ENCODE measurements around the gene RPF1. TPM values are rescaled to one million over a fixed set of nuclear protein-coding genes. Genes with fewer than 3 reads are reported as not detected.

The RPF1 gene
- total RNA-seq, 1 donor from 2014 or later, result 30.1 TPM

- Histone ChIP-seq H3K79me2 (ENCODE audit: insufficient read depth, low read length) (no peaks in the 10 kb centered on the region), H4K20me1 (ENCODE audit: insufficient read depth, low read length) (no peaks in the 10 kb centered on the region), H3K36me3 (ENCODE audit: insufficient read depth, low read length) (no peaks in the 10 kb centered on the region), H3K4me1 (ENCODE audit: insufficient read depth, low read length) (no peaks in the 10 kb centered on the region), H3K4me2 (ENCODE audit: low read length) (no peak overlapping the region), H3K27ac (ENCODE audit: low read depth, low read length) (no peak overlapping the region), H2AFZ (ENCODE audit: low read depth, low read length) (no peak overlapping the region), H3K9me3 (ENCODE audit: insufficient read depth, low read depth, low read length) (no peaks in the 10 kb centered on the region), H3K9ac (ENCODE audit: low read length) (no peak overlapping the region), H3K4me3 (ENCODE audit: insufficient read depth, low read depth, low read length) (no peak overlapping the region), H3K27me3 (ENCODE audit: insufficient read depth, low read length) (peaks cover 6% of the 10 kb centered on the region)
- Mint-ChIP-seq H3K4me1 (ENCODE audit: low read depth, unreplicated experiment) (no peaks in the 10 kb centered on the region), H3K4me3 (ENCODE audit: unreplicated experiment) (no peak overlapping the region), H3K36me3 (ENCODE audit: low read depth, unreplicated experiment) (no peaks in the 10 kb centered on the region), H3K27me3 (ENCODE audit: low read depth, unreplicated experiment) (peaks cover 22% of the 10 kb centered on the region), H3K9me3 (ENCODE audit: unreplicated experiment) (no peaks in the 10 kb centered on the region), H3K27ac (ENCODE audit: unreplicated experiment) (no peak overlapping the region)
- no peak for TF ChIP-seq CTCF (IDR thresholded peaks at IDR 0.05; ENCODE audit: insufficient read depth, low read depth, low read length)
- no peak for DNase-seq (ENCODE audit: low read depth)
- FAIRE-seq, result no peak
Observed at GRCh38 chr1:84462118-84462517, 16.9 kb upstream of the RPF1 start.

- Mint-ChIP-seq H3K27ac (ENCODE audit: unreplicated experiment) (no peak overlapping the region), H3K4me1 (ENCODE audit: low read depth, unreplicated experiment) (no peaks in the 10 kb centered on the region), H3K27me3 (ENCODE audit: low read depth, unreplicated experiment) (peaks cover 18% of the 10 kb centered on the region), H3K9me3 (ENCODE audit: unreplicated experiment) (no peaks in the 10 kb centered on the region), H3K36me3 (ENCODE audit: low read depth, unreplicated experiment) (no peaks in the 10 kb centered on the region), H3K4me3 (ENCODE audit: unreplicated experiment) (no peak overlapping the region)
- Histone ChIP-seq H3K4me1 (ENCODE audit: insufficient read depth, low read length) (no peaks in the 10 kb centered on the region), H3K27ac (ENCODE audit: low read depth, low read length) (no peak overlapping the region), H3K79me2 (ENCODE audit: insufficient read depth, low read length) (no peaks in the 10 kb centered on the region), H3K4me3 (ENCODE audit: insufficient read depth, low read depth, low read length) (no peak overlapping the region), H4K20me1 (ENCODE audit: insufficient read depth, low read length) (no peaks in the 10 kb centered on the region), H3K9ac (ENCODE audit: low read length) (no peak overlapping the region), H2AFZ (ENCODE audit: low read depth, low read length) (no peak overlapping the region), H3K27me3 (ENCODE audit: insufficient read depth, low read length) (peaks cover 4% of the 10 kb centered on the region), H3K4me2 (ENCODE audit: low read length) (no peak overlapping the region), H3K9me3 (ENCODE audit: insufficient read depth, low read depth, low read length) (no peaks in the 10 kb centered on the region), H3K36me3 (ENCODE audit: insufficient read depth, low read length) (no peaks in the 10 kb centered on the region)
- FAIRE-seq (no peak), DNase-seq (ENCODE audit: low read depth) (no peak)
- TF ChIP-seq CTCF (IDR thresholded peaks at IDR 0.05; ENCODE audit: insufficient read depth, low read depth, low read length) (no peak), EZH2 (IDR thresholded peaks at IDR 0.05; ENCODE audit: insufficient read depth, low read length) (no peak)
Observed at GRCh38 chr1:84467298-84467697, 11.8 kb upstream of the RPF1 start.

- no peak for FAIRE-seq
Observed at GRCh38 chr1:84476225-84476624, 2.8 kb upstream of the RPF1 start.

More at GRCh38 chr1:84476225-84476624, 2.8 kb upstream of the RPF1 start:
- Histone ChIP-seq H3K4me1 (ENCODE audit: insufficient read depth, low read length) (peaks cover 10% of the 10 kb centered on the region), H3K27me3 (ENCODE audit: insufficient read depth, low read length) (no peaks in the 10 kb centered on the region), H3K79me2 (ENCODE audit: insufficient read depth, low read length) (peaks cover 26% of the 10 kb centered on the region), H3K4me2 (ENCODE audit: low read length) (no peak overlapping the region), H3K9ac (ENCODE audit: low read length) (no peak overlapping the region), H4K20me1 (ENCODE audit: insufficient read depth, low read length) (peaks cover 12% of the 10 kb centered on the region), H3K9me3 (ENCODE audit: insufficient read depth, low read depth, low read length) (peaks cover 4% of the 10 kb centered on the region), H3K4me3 (ENCODE audit: insufficient read depth, low read depth, low read length) (no peak overlapping the region), H3K36me3 (ENCODE audit: insufficient read depth, low read length) (no peaks in the 10 kb centered on the region), H2AFZ (ENCODE audit: low read depth, low read length) (no peak overlapping the region), H3K27ac (ENCODE audit: low read depth, low read length) (no peak overlapping the region)
- Mint-ChIP-seq H3K27ac (ENCODE audit: unreplicated experiment) (no peak overlapping the region), H3K4me3 (ENCODE audit: unreplicated experiment) (no peak overlapping the region), H3K4me1 (ENCODE audit: low read depth, unreplicated experiment) (peaks cover 7% of the 10 kb centered on the region), H3K36me3 (ENCODE audit: low read depth, unreplicated experiment) (peaks cover 3% of the 10 kb centered on the region), H3K9me3 (ENCODE audit: unreplicated experiment) (peaks cover 9% of the 10 kb centered on the region), H3K27me3 (ENCODE audit: low read depth, unreplicated experiment) (peaks cover 15% of the 10 kb centered on the region)
- no peak for TF ChIP-seq EZH2 (IDR thresholded peaks at IDR 0.05; ENCODE audit: insufficient read depth, low read length)
- no peak for TF ChIP-seq CTCF (IDR thresholded peaks at IDR 0.05; ENCODE audit: insufficient read depth, low read depth, low read length)
- no peak for DNase-seq (ENCODE audit: low read depth)
